ENCODE results near the gene GSN.

GRCh38 chr9:121312169-121312568 is 44.2 kb downstream of the GSN start:
- TF ChIP-seq CTCF (IDR thresholded peaks at IDR 0.05): no peak
- TF ChIP-seq ZFX (IDR thresholded peaks at IDR 0.05; ENCODE audit: borderline replicate concordance): no peak
